HepG2 (cell line): ENCODE measurements around the gene PARD3. TPM values are rescaled to one million over a fixed set of nuclear protein-coding genes. Genes with fewer than 3 reads are reported as not detected.

Source experiments
- ATAC-seq: fragments of 200-7000 bp; cut with Tn5 transposase; 3 replicates; pipeline ENCODE4 v1.9.1; 2020; ENCODE audit warnings: mild to moderate bottlenecking, moderate library complexity
- BruUV-seq: library from RNA; stranded (reverse); fragments of 400-500 nt; replicated peaks from 2 replicates; lab custom pipeline; 2021; lab: Mats Ljungman, UMichigan
- CTCF ChIA-PET: fragments of 300-600 bp; formaldehyde crosslinking; extraction: SDS; loops from one replicate; lab custom pipeline; 2021; ENCODE audit warnings: low total read pairs, inconsistent platforms, low intra/inter-chr PET ratio; lab: Yijun Ruan, JAX
- POLR2A ChIA-PET: fragments of 350-600 bp; sonication (Branson Sonifier 250); formaldehyde crosslinking; loops from one replicate; lab custom pipeline; 2020; ENCODE audit warnings: antibody characterized with exemption, inconsistent platforms; lab: Yijun Ruan, JAX
- DNase-seq: peaks from one replicate; pipeline ENCODE4 v3.0.0-alpha.2; 2015; ENCODE audit warnings: low spot score
- FAIRE-seq: peaks from 3 replicates; lab custom pipeline; 2011; peaks lifted over from hg19 to GRCh38; lab: Jason Lieb, UNC
- H2AFZ ChIP-seq: one replicate; pipeline ENCODE4 v1.6.1; 2011; ENCODE audit warnings: low read length, inconsistent platforms
- H3K27ac ChIP-seq: fragments of 300-600 bp; 3 replicates; pipeline ENCODE4 v1.8.0; 2011; ENCODE audit warnings: mixed run types, mild to moderate bottlenecking, mixed read lengths, low read length, inconsistent platforms; ENCODE audit not compliant: insufficient read depth; ENCODE audit errors: extremely low read length
- H3K27me3 ChIP-seq, 2 experiments: fragments of 200-600 bp in 1 of 2; 2 replicates in 1 of 2; 3 replicates in 1 of 2; pipeline versions ENCODE4 v1.6.0 to v1.8.0; 2011; ENCODE audit warnings: low read length in 2 of 2, mild to moderate bottlenecking in 2 of 2, moderate library complexity in 2 of 2, inconsistent platforms in 1 of 2; ENCODE audit not compliant: insufficient read depth in 2 of 2, control insufficient read depth in 1 of 2
- H3K36me3 ChIP-seq, 2 experiments: fragments of 200-600 bp in 1 of 2; replicated peaks in 1 of 2; 2 replicates in 1 of 2; 3 replicates in 1 of 2; pipeline versions ENCODE4 v1.5.1 to v1.8.0; 2011; ENCODE audit warnings: low read length in 2 of 2, inconsistent platforms in 1 of 2; ENCODE audit not compliant: insufficient read depth in 2 of 2, control insufficient read depth in 1 of 2
- H3K4me1 ChIP-seq: 2 replicates; pipeline ENCODE4 v1.5.1; 2012; ENCODE audit warnings: low read length, inconsistent platforms; ENCODE audit not compliant: insufficient read depth
- H3K4me2 ChIP-seq: 2 replicates; pipeline ENCODE4 v1.6.0; 2011; ENCODE audit warnings: low read depth, low read length, inconsistent platforms
- H3K4me3 ChIP-seq, 3 experiments: fragments of 200-600 bp in 1 of 3; sonication (generic), shearing (Covaris generic) in 1 of 3; replicated peaks in 1 of 3; 2 replicates each; pipeline ENCODE4 v1.5.1; 2011 to 2016; ENCODE audit warnings: low read length in 3 of 3, inconsistent platforms in 2 of 3, low read depth in 2 of 3, mild to moderate bottlenecking in 2 of 3, control low read depth in 1 of 3, mixed read lengths in 1 of 3; ENCODE audit not compliant: insufficient read depth in 1 of 3
- H3K79me2 ChIP-seq: one replicate; pipeline ENCODE4 v1.6.1; 2011; ENCODE audit warnings: low read length, inconsistent platforms; ENCODE audit not compliant: insufficient read depth
- H3K9ac ChIP-seq: 2 replicates; pipeline ENCODE4 v1.6.0; 2011; ENCODE audit warnings: mild to moderate bottlenecking, low read depth, low read length, inconsistent platforms; ENCODE audit not compliant: insufficient read depth
- H3K9me3 ChIP-seq: 2 replicates; pipeline ENCODE4 v1.5.1; 2012; ENCODE audit warnings: mild to moderate bottlenecking, low read length
- H4K20me1 ChIP-seq: 2 replicates; pipeline ENCODE4 v1.6.0; 2011; ENCODE audit warnings: inconsistent platforms, mild to moderate bottlenecking, low read length, moderate library complexity; ENCODE audit not compliant: insufficient read depth
- ARNTL ChIP-seq: sonication (generic); formaldehyde crosslinking; IDR thresholded peaks from 2 replicates; pipeline ENCODE4 v1.4.0; 2020; ENCODE audit warnings: mild to moderate bottlenecking, missing genetic modification reagents
- ATF5 ChIP-seq: sonication (generic); formaldehyde crosslinking; IDR thresholded peaks from 2 replicates; pipeline ENCODE4 v1.4.0; 2020; ENCODE audit warnings: mild to moderate bottlenecking, low read depth, missing genetic modification reagents
- BCL3 ChIP-seq: sonication (generic); formaldehyde crosslinking; IDR thresholded peaks from 2 replicates; pipeline ENCODE4 v1.5.1; 2020; ENCODE audit warnings: mild to moderate bottlenecking, missing genetic modification reagents, moderate library complexity
- CBX5 ChIP-seq: sonication (generic); formaldehyde crosslinking; IDR thresholded peaks from 2 replicates; pipeline ENCODE4 v1.4.0; 2020; ENCODE audit warnings: missing genetic modification reagents, borderline replicate concordance
- DDIT3 ChIP-seq: sonication (generic); formaldehyde crosslinking; IDR thresholded peaks from 2 replicates; pipeline ENCODE4 v1.4.0; 2020; ENCODE audit warnings: mild to moderate bottlenecking, missing genetic modification reagents
- FOXK2 ChIP-seq: fragments of 450-650 bp; IDR thresholded peaks from 2 replicates; pipeline ENCODE4 v1.6.1; 2016
- GZF1 ChIP-seq: sonication (generic); formaldehyde crosslinking; IDR thresholded peaks from 2 replicates; pipeline ENCODE4 v1.5.1; 2020; ENCODE audit warnings: mild to moderate bottlenecking, missing genetic modification reagents
- NFIC ChIP-seq: IDR thresholded peaks from 2 replicates; pipeline ENCODE4 v1.6.1; 2012; ENCODE audit warnings: mild to moderate bottlenecking, low read length, inconsistent platforms
- SIN3A ChIP-seq: IDR thresholded peaks from 2 replicates; pipeline ENCODE4 v1.6.1; 2011; ENCODE audit warnings: low read depth, mild to moderate bottlenecking, control low read depth, low read length, borderline replicate concordance
- SP1 ChIP-seq, 2 experiments: fragments of 450-650 bp in 1 of 2; sonication (generic) in 1 of 2; formaldehyde crosslinking in 1 of 2; IDR thresholded peaks; 2 replicates each; pipeline versions ENCODE4 v1.4.0 to v1.6.1; 2016 to 2020; ENCODE audit warnings: missing genetic modification reagents in 1 of 2
- TOPORS ChIP-seq: sonication (generic); formaldehyde crosslinking; IDR thresholded peaks from 2 replicates; pipeline ENCODE4 v1.8.0; 2023; ENCODE audit warnings: mild to moderate bottlenecking, missing genetic modification reagents
- ZFAT ChIP-seq: sonication (generic); formaldehyde crosslinking; conservative IDR thresholded peaks from 2 replicates; pipeline ENCODE4 v1.8.1; 2023; ENCODE audit warnings: missing genetic modification reagents, inconsistent platforms
- ZFP37 ChIP-seq: sonication (generic); formaldehyde crosslinking; IDR thresholded peaks from 2 replicates; pipeline ENCODE4 v1.4.0; 2020; ENCODE audit warnings: missing genetic modification reagents, borderline replicate concordance
- ZKSCAN5 ChIP-seq: sonication (generic); formaldehyde crosslinking; IDR thresholded peaks from 2 replicates; pipeline ENCODE4 v1.5.1; 2020; ENCODE audit warnings: mild to moderate bottlenecking, missing genetic modification reagents
- ZNF207 ChIP-seq: fragments of 450-650 bp; IDR thresholded peaks from 2 replicates; pipeline ENCODE4 v1.6.1; 2016; ENCODE audit warnings: antibody characterized with exemption, borderline replicate concordance
- ZNF350 ChIP-seq: sonication (generic); formaldehyde crosslinking; IDR thresholded peaks from 2 replicates; pipeline ENCODE4 v1.4.0; 2020; ENCODE audit warnings: mild to moderate bottlenecking, low read depth, missing genetic modification reagents, borderline replicate concordance
- ZNF383 ChIP-seq: sonication (generic); formaldehyde crosslinking; IDR thresholded peaks from 2 replicates; pipeline ENCODE4 v1.4.0; 2020; ENCODE audit warnings: missing genetic modification reagents, mild to moderate bottlenecking, borderline replicate concordance
- ZNF879 ChIP-seq: sonication (generic); formaldehyde crosslinking; IDR thresholded peaks from 2 replicates; pipeline ENCODE4 v1.8.1; 2023; ENCODE audit warnings: missing genetic modification reagents
- WGBS: methylation state at CpG from one replicate; pipeline ENCODE4 v1.1.6; 2017; ENCODE audit warnings: low lambda C conversion rate; 5-methylcytosine and 5-hydroxymethylcytosine counted together
- in situ Hi-C: cut with HindIII; loops from 2 replicates; pipeline ENCODE4 v1.10.0; 2017; ENCODE audit warnings: low pct_unique_long_range_greater_than_20kb; ENCODE audit not compliant: extremely low pct_ligation_motif_present
- intact Hi-C: fragments of 100-400 bp; cut with micrococcal nuclease; formaldehyde crosslinking; loops from one replicate; pipeline ENCODE4 v1.10.0; 2022; ENCODE audit not compliant: unreplicated experiment
- polyA plus RNA-seq, 8 experiments: library from polyadenylated mRNA; depleted of rRNA in 3 of 8; stranded (reverse) in 7 of 8; unstranded in 1 of 8; fragments of >200 nt; fragmentation: Illumina TruSeq in 4 of 8; extraction: Trizol in 4 of 8; gene quantifications; 2 replicates each; pipeline versions ENCODE4 v1.2.1 to v1.2.3, GENCODE V29; 2011 to 2016; ENCODE audit warnings: low read depth in 4 of 8, missing spikeins in 1 of 8, mixed read lengths in 1 of 8; ENCODE audit not compliant: insufficient read depth in 1 of 8
- total RNA-seq, 5 experiments: library from RNA; depleted of rRNA; stranded (reverse); fragments of >200 nt; fragmentation: Illumina TruSeq; extraction: Trizol; gene quantifications; 2 replicates each; pipeline ENCODE4 v1.2.3, GENCODE V29; 2016; ENCODE audit warnings: low read depth in 1 of 5

The PARD3 gene
- total and polyA plus RNA-seq, 2 of the 13 experiments (the other 11 are each of a cell fraction or from before 2014, with no cell fraction given), result 40.9 to 60.0 TPM

- Histone ChIP-seq H3K79me2 (peaks cover 84% of the 10 kb centered on the region), H3K27ac (no peak overlapping the region), H2AFZ (no peak overlapping the region), H3K36me3 (no peaks in the 10 kb centered on the region), H3K4me3 (no peak overlapping the region), H4K20me1 (peaks cover 19% of the 10 kb centered on the region), H3K27me3 (no peaks in the 10 kb centered on the region), H3K4me2 (no peak overlapping the region), H3K9me3 (no peaks in the 10 kb centered on the region), H3K4me1 (peaks cover 35% of the 10 kb centered on the region), H3K9ac (no peak overlapping the region)
- intact Hi-C loops, result no loop called here
- BruUV-seq, result no TSS peak
- in situ Hi-C loops, result no loop called here
- WGBS, result 71% methylated on average over 2 of the region's 2 CpGs
- DNase-seq (no peak), FAIRE-seq (no peak), ATAC-seq (no peak)
- ChIA-PET POLR2A (no interaction called here), CTCF (no interaction called here)
- no peak for TF ChIP-seq SP1 (IDR thresholded peaks at IDR 0.05)
- no peak for TF ChIP-seq SP1 (CRISPR knock-in tag; IDR thresholded peaks at IDR 0.05)
- no peak for TF ChIP-seq TOPORS (CRISPR knock-in tag)
These were observed 45.2 kb downstream of the PARD3 start for GRCh38 chr10:34769899-34770298.

- BruUV-seq, result no TSS peak
- H3K27ac ChIP-seq, result no peak overlapping the region
- no peaks in the 10 kb centered on the region for H3K9me3 ChIP-seq
- in situ Hi-C loops, result no loop called here
- peaks cover 21% of the 10 kb centered on the region for H4K20me1 ChIP-seq
- H3K9ac ChIP-seq, result no peak overlapping the region
- ChIA-PET CTCF (no interaction called here), POLR2A (no interaction called here)
- H3K27me3 ChIP-seq, result no peaks in the 10 kb centered on the region
- intact Hi-C loops, result no loop called here
- H3K4me3 ChIP-seq, result no peak overlapping the region
- no peaks in the 10 kb centered on the region for H3K36me3 ChIP-seq
- no peak overlapping the region for H2AFZ ChIP-seq
- 96% methylated on average over 8 of the region's 8 CpGs for WGBS
- peaks cover 84% of the 10 kb centered on the region for H3K79me2 ChIP-seq
- no peak for DNase-seq
- no peak overlapping the region for H3K4me2 ChIP-seq
- H3K4me1 ChIP-seq, result peaks cover 41% of the 10 kb centered on the region
- TF ChIP-seq ZFAT (CRISPR knock-in tag) (no peak), SIN3A (no peak), GZF1 (CRISPR knock-in tag) (no peak), CBX5 (CRISPR knock-in tag) (no peak), ZNF879 (CRISPR knock-in tag) (no peak), ZNF383 (CRISPR knock-in tag) (no peak), ZNF350 (CRISPR knock-in tag) (no peak), BCL3 (CRISPR knock-in tag) (no peak), ZNF207 (no peak), ZFP37 (CRISPR knock-in tag) (no peak), ATF5 (CRISPR knock-in tag) (no peak), FOXK2 (no peak), NFIC (no peak), ZKSCAN5 (CRISPR knock-in tag) (no peak), ARNTL (CRISPR knock-in tag) (no peak), DDIT3 (CRISPR knock-in tag) (no peak)
- no peak for ATAC-seq
- FAIRE-seq, result no peak
These were observed 46.1 kb downstream of the PARD3 start for GRCh38 chr10:34768972-34769330.
